Caco-2 (cell line): ENCODE data around the gene NT5M. TPM values are rescaled to one million over a fixed set of nuclear protein-coding genes. Genes with fewer than 3 reads are reported as not detected.

ENCODE experiments used
- BruUV-seq: library from RNA; stranded (reverse); fragments of 400-500 nt; replicated peaks from 2 replicates; lab custom pipeline; 2021; lab: Mats Ljungman, UMichigan
- CTCF ChIA-PET: fragments of 300-600 bp; sonication (Branson Sonifier 250); formaldehyde crosslinking; loops from one replicate; lab custom pipeline; 2022; ENCODE audit warnings: antibody characterized with exemption; lab: Charles Lee
- POLR2A ChIA-PET: fragments of 300-600 bp; sonication (Branson Sonifier 250); formaldehyde crosslinking; loops from one replicate; lab custom pipeline; 2022; ENCODE audit warnings: antibody characterized with exemption; lab: Charles Lee
- DNase-seq, 2 experiments: peaks; one replicate each; pipeline versions ENCODE4 v3.0.0 to v3.0.0-alpha.2; 2020 to 2022
- H3K27me3 ChIP-seq: replicated peaks from 2 replicates; pipeline ENCODE4 v1.6.0; 2011; ENCODE audit warnings: low read length; ENCODE audit not compliant: control insufficient read depth, insufficient read depth
- H3K36me3 ChIP-seq: 2 replicates; pipeline ENCODE4 v1.5.1; 2011; ENCODE audit warnings: low read length; ENCODE audit not compliant: control insufficient read depth, insufficient read depth
- H3K4me1 ChIP-seq: fragments of 250-450 bp; sonication (Bioruptor Pico); 2 replicates; pipeline ENCODE4 v1.5.1; 2020; ENCODE audit warnings: mild to moderate bottlenecking
- H3K4me3 ChIP-seq: 2 replicates; pipeline ENCODE4 v1.5.1; 2011; ENCODE audit warnings: low read depth, mild to moderate bottlenecking, control low read depth, low read length
- H3K9me3 ChIP-seq: fragments of 250-450 bp; sonication (Bioruptor Pico); 2 replicates; pipeline ENCODE4 v1.5.1; 2020; ENCODE audit warnings: mild to moderate bottlenecking, moderate library complexity
- H3K27ac Mint-ChIP-seq: one replicate; pipeline ENCODE4 v1.8.0; 2022; ENCODE audit warnings: mixed read lengths; ENCODE audit not compliant: unreplicated experiment
- H3K27me3 Mint-ChIP-seq: one replicate; pipeline ENCODE4 v1.8.0; 2022; ENCODE audit warnings: mixed read lengths; ENCODE audit not compliant: insufficient read depth, unreplicated experiment
- H3K36me3 Mint-ChIP-seq: one replicate; pipeline ENCODE4 v1.8.0; 2022; ENCODE audit warnings: mild to moderate bottlenecking, mixed read lengths; ENCODE audit not compliant: insufficient read depth, unreplicated experiment
- H3K4me1 Mint-ChIP-seq: one replicate; pipeline ENCODE4 v1.8.0; 2022; ENCODE audit warnings: low read depth, mixed read lengths; ENCODE audit not compliant: unreplicated experiment
- H3K4me3 Mint-ChIP-seq: one replicate; pipeline ENCODE4 v1.8.0; 2022; ENCODE audit warnings: mild to moderate bottlenecking, moderate library complexity, mixed read lengths; ENCODE audit not compliant: unreplicated experiment
- H3K9me3 Mint-ChIP-seq: one replicate; pipeline ENCODE4 v1.8.0; 2022; ENCODE audit warnings: mixed read lengths; ENCODE audit not compliant: unreplicated experiment
- CTCF ChIP-seq, 2 experiments: fragments of 200-600 bp in 1 of 2; IDR thresholded peaks; 1 replicate in 1 of 2; 2 replicates in 1 of 2; pipeline versions ENCODE4 v1.5.1 to v1.8.0; 2011 to 2022; ENCODE audit warnings: antibody characterized with exemption in 1 of 2, control low read depth in 1 of 2, inconsistent platforms in 1 of 2, low read depth in 1 of 2, low read length in 1 of 2, mild to moderate bottlenecking in 1 of 2, moderate library complexity in 1 of 2; ENCODE audit not compliant: insufficient read depth in 1 of 2, severe bottlenecking in 1 of 2, unreplicated experiment in 1 of 2
- intact Hi-C: fragments of 100-400 bp; cut with micrococcal nuclease; formaldehyde crosslinking; loops from one replicate; pipeline ENCODE4 v1.10.0; 2022; ENCODE audit not compliant: unreplicated experiment
- total RNA-seq: library from RNA; stranded (reverse); gene quantifications from 2 replicates; pipeline ENCODE4 v1.2.3, GENCODE V29; 2022

Gene NT5M
- total RNA-seq, 1 experiment from 2014 or later: 1.3 TPM

GRCh38 chr17:17380145-17380925 is 77.2 kb downstream of the NT5M start:
- Mint-ChIP-seq H3K27me3 (no peaks in the 10 kb centered on the region), H3K9me3 (no peaks in the 10 kb centered on the region), H3K27ac (no peak overlapping the region), H3K4me3 (no peak overlapping the region), H3K4me1 (peaks cover 27% of the 10 kb centered on the region), H3K36me3 (no peaks in the 10 kb centered on the region)
- H3K4me3 ChIP-seq: no peak overlapping the region
- no peak for TF ChIP-seq CTCF (IDR thresholded peaks at IDR 0.05; ENCODE audit: insufficient read depth in 1 of 2, low read depth in 1 of 2, low read length in 1 of 2, severe bottlenecking in 1 of 2, unreplicated experiment in 1 of 2)
- CTCF ChIA-PET: no interaction called here
- H3K9me3 ChIP-seq: no peaks in the 10 kb centered on the region
- intact Hi-C loops: no loop called here
- no peaks in the 10 kb centered on the region for H3K36me3 ChIP-seq
- H3K4me1 ChIP-seq: peaks cover 16% of the 10 kb centered on the region
- DNase-seq: no peak
- POLR2A ChIA-PET: no interaction called here
- no peaks in the 10 kb centered on the region for H3K27me3 ChIP-seq
- BruUV-seq: no TSS peak

GRCh38 chr17:17381446-17382064 is 78.4 kb downstream of the NT5M start:
- TF ChIP-seq CTCF (IDR thresholded peaks at IDR 0.05; ENCODE audit: insufficient read depth in 1 of 2, low read depth in 1 of 2, low read length in 1 of 2, severe bottlenecking in 1 of 2, unreplicated experiment in 1 of 2): no peak
- no peak overlapping the region for H3K4me3 Mint-ChIP-seq
- no peak for DNase-seq
- H3K4me1 Mint-ChIP-seq: peaks cover 24% of the 10 kb centered on the region
- no peak overlapping the region for H3K27ac Mint-ChIP-seq
- ChIA-PET CTCF (no interaction called here), POLR2A (no interaction called here)
- no TSS peak for BruUV-seq
- H3K9me3 Mint-ChIP-seq: no peaks in the 10 kb centered on the region
- H3K36me3 ChIP-seq: no peaks in the 10 kb centered on the region
- H3K27me3 Mint-ChIP-seq: no peaks in the 10 kb centered on the region
- no peaks in the 10 kb centered on the region for H3K9me3 ChIP-seq
- intact Hi-C loops: no loop called here
- H3K36me3 Mint-ChIP-seq: no peaks in the 10 kb centered on the region
- no peaks in the 10 kb centered on the region for H3K27me3 ChIP-seq
- peaks cover 8% of the 10 kb centered on the region for H3K4me1 ChIP-seq
- no peak overlapping the region for H3K4me3 ChIP-seq

GRCh38 chr17:17382065-17382459 is 78.9 kb downstream of the NT5M start:
- Histone ChIP-seq H3K27me3 (no peaks in the 10 kb centered on the region), H3K4me3 (no peak overlapping the region), H3K4me1 (peaks cover 4% of the 10 kb centered on the region), H3K9me3 (no peaks in the 10 kb centered on the region), H3K36me3 (no peaks in the 10 kb centered on the region)
- H3K27me3 Mint-ChIP-seq: no peaks in the 10 kb centered on the region
- BruUV-seq: no TSS peak
- no peaks in the 10 kb centered on the region for H3K36me3 Mint-ChIP-seq
- H3K4me1 Mint-ChIP-seq: peaks cover 24% of the 10 kb centered on the region
- no peak overlapping the region for H3K27ac Mint-ChIP-seq
- DNase-seq: no peak
- H3K9me3 Mint-ChIP-seq: no peaks in the 10 kb centered on the region
- POLR2A ChIA-PET: no interaction called here
- TF ChIP-seq CTCF (IDR thresholded peaks at IDR 0.05; ENCODE audit: insufficient read depth in 1 of 2, low read depth in 1 of 2, low read length in 1 of 2, severe bottlenecking in 1 of 2, unreplicated experiment in 1 of 2): no peak
- CTCF ChIA-PET: no interaction called here
- H3K4me3 Mint-ChIP-seq: no peak overlapping the region
- intact Hi-C loops: no loop called here
